Stimulated activated CD4-positive, alpha-beta T cell treated with anti-CD3 and anti-CD28 coated beads, Interleukin-4, amount 100 ng/mL, for 48 hours (primary cell): Measurements from ENCODE around the gene FAM229A.

Experiments
- DNase-seq, 2 donors: peaks; one replicate each; pipeline ENCODE4 v3.0.0-alpha.2; 2020; ENCODE audit warnings: low read depth in 2 of 2

FAM229A gene

GRCh38 chr1:32350785-32351398 is 11.4 kb downstream of the FAM229A start:
- peak; percentile 77 to 86 for DNase-seq

- no peak for DNase-seq
These were observed 13.0 kb downstream of the FAM229A start for GRCh38 chr1:32349211-32349708.

GRCh38 chr1:32346532-32347157 is 15.6 kb downstream of the FAM229A start:
- DNase-seq = no peak

GRCh38 chr1:32345289-32345827 is 16.9 kb downstream of the FAM229A start:
- no peak for DNase-seq

GRCh38 chr1:32342704-32343103 is 19.6 kb downstream of the FAM229A start:
- no peak for DNase-seq

GRCh38 chr1:32341971-32342370 is 20.3 kb downstream of the FAM229A start:
- DNase-seq = no peak

- DNase-seq = no peak
These were observed 21.0 kb downstream of the FAM229A start for GRCh38 chr1:32341186-32341757.

- no peak for DNase-seq
These were observed 22.8 kb downstream of the FAM229A start for GRCh38 chr1:32339363-32339978.

GRCh38 chr1:32338637-32339145 is 23.6 kb downstream of the FAM229A start:
- DNase-seq = no peak

- DNase-seq = no peak
These were observed 24.2 kb downstream of the FAM229A start for GRCh38 chr1:32337855-32338636.

- no peak for DNase-seq
These were observed 25.2 kb downstream of the FAM229A start for GRCh38 chr1:32336963-32337675.

- no peak for DNase-seq
These were observed 25.7 kb downstream of the FAM229A start for GRCh38 chr1:32336591-32336932.

GRCh38 chr1:32335790-32336590 is 26.3 kb downstream of the FAM229A start, which contains the start of gene MARCKSL1:
Gene MARCKSL1 (minus strand): TSS chr1:32336233. CDS start chr1:32336033, 200 bp downstream.
- DNase-seq = peak; percentile 73 to 74

- no peak for DNase-seq
These were observed 26.8 kb downstream of the FAM229A start for GRCh38 chr1:32335535-32335789.

GRCh38 chr1:32334864-32335534 is 27.3 kb downstream of the FAM229A start:
- peak in 1 of 2 donors; percentile 46 for DNase-seq

GRCh38 chr1:32334274-32334861 is 27.9 kb downstream of the FAM229A start:
- DNase-seq = no peak

- no peak for DNase-seq
These were observed 28.9 kb downstream of the FAM229A start for GRCh38 chr1:32333251-32333963.

- DNase-seq = no peak
These were observed 29.8 kb downstream of the FAM229A start for GRCh38 chr1:32332290-32333079.
